Stomach (tissue), 9 donors: Measurements from ENCODE around the gene SLC35E1. TPM values are rescaled to one million over a fixed set of nuclear protein-coding genes. Genes with fewer than 3 reads are reported as not detected.
"Not testable (repeated sequence)": the region's sequence is repeated elsewhere in the genome, so short reads cannot be mapped to it uniquely, and the experiment has no call there.

ENCODE experiments used
- DNase-seq, 2 donors: peaks; one replicate each; pipeline versions ENCODE4 v3.0.0 to v3.0.0-alpha.2; 2013 to 2019
- H3K27ac ChIP-seq, 5 donors: fragments of 200-600 bp in 4 of 5; sonication (generic) in 4 of 5; one replicate each; pipeline ENCODE4 v1.5.1; 2013 to 2019; ENCODE audit warnings: mild to moderate bottlenecking in 1 of 5, moderate library complexity in 1 of 5
- H3K27me3 ChIP-seq, 3 donors: fragments of 200-600 bp; sonication (generic); one replicate each; pipeline ENCODE4 v1.5.1; 2017 to 2019; ENCODE audit warnings: mixed run types in 1 of 3
- H3K36me3 ChIP-seq, 4 donors: fragments of 200-600 bp; sonication (generic); 1 replicate in 3 of 4; 2 replicates in 1 of 4; pipeline ENCODE4 v1.5.1; 2016 to 2019
- H3K4me1 ChIP-seq, 4 donors: fragments of 200-600 bp; sonication (generic); one replicate each; pipeline ENCODE4 v1.5.1; 2016 to 2019
- H3K4me3 ChIP-seq, 4 donors: fragments of 200-600 bp; sonication (generic) in 3 of 4; one replicate each; pipeline ENCODE4 v1.5.1; 2016 to 2019; ENCODE audit warnings: mild to moderate bottlenecking in 1 of 4
- H3K9me3 ChIP-seq, 4 donors: fragments of 200-600 bp; sonication (generic); one replicate each; pipeline ENCODE4 v1.5.1; 2016 to 2019
- CTCF ChIP-seq, 7 experiments: fragments of 450-650 bp in 4 of 7; fragments of 200-600 bp in 3 of 7; sonication (generic) in 3 of 7; IDR thresholded peaks; one replicate each; pipeline ENCODE4 v1.5.1; 2016 to 2019; ENCODE audit warnings: antibody characterized with exemption in 7 of 7, control low read depth in 2 of 7, mild to moderate bottlenecking in 1 of 7
- EP300 ChIP-seq: sonication (generic); formaldehyde crosslinking; IDR thresholded peaks from one replicate; pipeline ENCODE4 v1.6.1; 2017; ENCODE audit warnings: antibody characterized with exemption
- POLR2A ChIP-seq, 4 donors: fragments of 450-650 bp; IDR thresholded peaks; one replicate each; pipeline ENCODE4 v1.6.1; 2016; ENCODE audit warnings: antibody characterized with exemption in 4 of 4, control low read depth in 2 of 4, mild to moderate bottlenecking in 1 of 4, moderate library complexity in 1 of 4
- POLR2AphosphoS5 ChIP-seq, 3 donors: sonication (generic); formaldehyde crosslinking; IDR thresholded peaks; one replicate each; pipeline ENCODE4 v1.6.1; 2016; ENCODE audit warnings: antibody characterized with exemption in 3 of 3
- WGBS, 5 donors: extraction: QIAGEN DNeasy Blood & Tissue Kit in 3 of 5; methylation state at CpG; one replicate each; pipeline versions ENCODE4 v1.1.5 to v1.1.7; 2013 to 2018; 5-methylcytosine and 5-hydroxymethylcytosine counted together
- intact Hi-C: fragments of 100-400 bp; cut with DNase I; formaldehyde crosslinking; loops from one replicate; pipeline ENCODE4 v1.15.1; 2023; ENCODE audit warnings: low total_unique reads
- polyA plus RNA-seq, 3 donors: library from polyadenylated mRNA; stranded (reverse); fragments of 200-250 nt; gene quantifications; one replicate each; pipeline ENCODE4 v1.2.3, GENCODE V29; 2013
- total RNA-seq, 5 donors: library from RNA; depleted of rRNA; stranded (reverse); fragments of >200 nt; gene quantifications; one replicate each; pipeline versions ENCODE4 v1.1.0 to v1.2.3, GENCODE V29; 2014 to 2016
- donor health status: healthy with polysubstance abuse.
- donor health status: Bipolar disorder and iron deficiency.
- donor health status: healthy.

Gene SLC35E1
- total and polyA plus RNA-seq, 8 donors: 16.2 to 63.7 (median 27.7) TPM

- Histone ChIP-seq H3K27ac (no peak overlapping the region), H3K36me3 (peaks cover 74 to 100% (median 98%) of the 10 kb centered on the region in 4 donors), H3K4me1 (no peaks in the 10 kb centered on the region)
These were observed 54.2 kb downstream of the SLC35E1 start for GRCh38 chr19:16518061-16518460.

DNA sequence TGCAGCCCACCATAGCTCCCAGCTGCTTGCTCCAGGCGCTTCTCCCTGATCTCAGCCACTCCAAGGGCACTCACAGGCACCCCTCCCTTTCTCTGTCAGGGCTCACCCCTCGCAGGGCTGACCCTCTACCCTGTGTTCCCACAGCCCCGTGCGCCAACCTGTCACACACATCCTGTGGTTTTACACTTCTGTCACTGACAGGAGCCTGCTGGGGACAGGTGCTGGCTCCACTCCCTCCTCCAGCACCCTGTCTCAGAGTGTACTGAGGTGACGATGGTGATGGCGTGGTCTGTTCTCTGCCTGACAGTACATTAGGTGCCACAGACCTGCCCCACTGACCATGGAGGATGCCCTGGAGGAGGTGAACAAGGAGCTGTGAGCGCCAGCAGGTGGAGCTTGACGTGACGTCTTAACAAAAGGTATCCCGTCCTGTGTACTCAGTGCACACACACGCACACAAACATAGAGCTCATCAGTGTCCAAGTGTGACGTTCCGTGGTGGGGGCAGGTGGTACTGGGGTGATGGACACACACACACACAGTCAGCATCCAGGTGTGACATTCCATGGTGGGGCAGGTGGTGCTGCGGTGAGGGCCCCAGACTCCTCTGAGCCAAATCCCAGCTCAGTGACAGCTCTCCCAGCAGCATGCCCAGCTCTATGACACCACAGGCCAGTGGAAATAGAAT lies 55.1 kb downstream of the SLC35E1 start:
- intact Hi-C loops: no loop called here
- Histone ChIP-seq H3K27me3 (no peaks in the 10 kb centered on the region), H3K9me3 (no peaks in the 10 kb centered on the region), H3K27ac (no peak overlapping the region), H3K4me1 (no peaks in the 10 kb centered on the region), H3K4me3 (no peak overlapping the region), H3K36me3 (peaks cover 72 to 100% (median 98%) of the 10 kb centered on the region in 4 donors)
- no peak for DNase-seq
- 63 to 89% (median 74%) methylated on average over 4 to 14 of the region's 14 CpGs for WGBS, 5 donors
- TF ChIP-seq CTCF (IDR thresholded peaks at IDR 0.05) (no peak), POLR2AphosphoS5 (IDR thresholded peaks at IDR 0.05) (no peak), EP300 (no peak), POLR2A (IDR thresholded peaks at IDR 0.05) (no peak)

More at GRCh38 chr19:16518061-16518460, 54.2 kb downstream of the SLC35E1 start:
- Histone ChIP-seq H3K9me3 (no peaks in the 10 kb centered on the region), H3K4me3 (no peak overlapping the region), H3K27me3 (no peaks in the 10 kb centered on the region)
- TF ChIP-seq POLR2AphosphoS5 (IDR thresholded peaks at IDR 0.05) (no peak), POLR2A (IDR thresholded peaks at IDR 0.05) (no peak), EP300 (no peak), CTCF (IDR thresholded peaks at IDR 0.05) (no peak)
- 77 to 84% (median 83%) methylated on average over 14 of the region's 14 CpGs for WGBS, 5 donors
- no peak for DNase-seq
- intact Hi-C loops: no loop called here

- no peak overlapping the region for H3K27ac ChIP-seq
- WGBS, 5 donors: 69 to 79% (median 79%) methylated on average over 15 of the region's 15 CpGs
- intact Hi-C loops: no loop called here
These were observed 55.8 kb downstream of the SLC35E1 start for GRCh38 chr19:16516381-16516780.

DNA sequence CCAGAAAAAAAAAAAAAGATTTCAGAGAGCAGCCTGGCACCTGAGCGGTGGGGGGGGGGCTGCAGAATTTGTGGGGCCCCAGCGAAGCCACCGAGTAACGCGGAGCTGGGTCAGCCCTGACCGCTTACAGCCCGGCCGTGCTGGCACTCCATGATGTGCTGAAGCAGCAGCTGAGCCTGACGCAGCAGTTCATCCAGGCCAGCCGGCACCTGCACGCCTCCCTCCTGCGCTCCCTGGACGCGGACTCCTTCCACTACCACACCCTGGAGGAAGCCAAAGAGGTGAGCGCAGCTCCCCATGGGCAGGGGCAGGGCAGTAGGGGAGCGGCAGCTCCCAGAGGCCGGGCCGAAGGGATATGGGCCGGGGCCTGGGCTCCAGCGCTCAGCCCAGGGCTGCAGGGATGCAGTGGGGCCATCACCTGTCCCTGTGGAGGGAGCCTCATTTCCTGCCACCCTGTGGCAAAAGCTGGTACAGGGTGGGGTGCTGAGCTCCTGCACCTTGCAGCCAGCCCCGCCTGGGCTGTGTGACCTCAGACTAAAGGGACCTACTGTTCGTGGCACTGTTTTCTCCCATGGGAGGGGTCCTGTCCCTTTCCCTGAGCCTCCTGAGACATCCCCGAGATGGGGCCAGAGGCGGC lies 57.7 kb downstream of the SLC35E1 start:
- Histone ChIP-seq H3K4me3 (no peak overlapping the region), H3K36me3 (peaks cover 52 to 99% (median 96%) of the 10 kb centered on the region in 4 donors), H3K27ac (no peak overlapping the region), H3K4me1 (no peaks in the 10 kb centered on the region), H3K9me3 (no peaks in the 10 kb centered on the region), H3K27me3 (no peaks in the 10 kb centered on the region)
- TF ChIP-seq CTCF (IDR thresholded peaks at IDR 0.05) (no peak), POLR2A (IDR thresholded peaks at IDR 0.05) (no peak), POLR2AphosphoS5 (IDR thresholded peaks at IDR 0.05) (no peak), EP300 (no peak)
- 90 to 95% (median 93%) methylated on average over 21 to 24 of the region's 24 CpGs for WGBS, 5 donors
- intact Hi-C loops: no loop called here
- DNase-seq: no peak

More at GRCh38 chr19:16516381-16516780, 55.8 kb downstream of the SLC35E1 start:
- Histone ChIP-seq H3K4me1 (no peaks in the 10 kb centered on the region), H3K4me3 (no peak overlapping the region), H3K36me3 (peaks cover 66 to 99% (median 97%) of the 10 kb centered on the region in 4 donors), H3K9me3 (no peaks in the 10 kb centered on the region), H3K27me3 (no peaks in the 10 kb centered on the region)
- no peak for TF ChIP-seq CTCF (IDR thresholded peaks at IDR 0.05)
- no peak for TF ChIP-seq POLR2A (IDR thresholded peaks at IDR 0.05)
- no peak for TF ChIP-seq EP300
- no peak for TF ChIP-seq POLR2AphosphoS5 (IDR thresholded peaks at IDR 0.05)
- no peak for DNase-seq

DNA sequence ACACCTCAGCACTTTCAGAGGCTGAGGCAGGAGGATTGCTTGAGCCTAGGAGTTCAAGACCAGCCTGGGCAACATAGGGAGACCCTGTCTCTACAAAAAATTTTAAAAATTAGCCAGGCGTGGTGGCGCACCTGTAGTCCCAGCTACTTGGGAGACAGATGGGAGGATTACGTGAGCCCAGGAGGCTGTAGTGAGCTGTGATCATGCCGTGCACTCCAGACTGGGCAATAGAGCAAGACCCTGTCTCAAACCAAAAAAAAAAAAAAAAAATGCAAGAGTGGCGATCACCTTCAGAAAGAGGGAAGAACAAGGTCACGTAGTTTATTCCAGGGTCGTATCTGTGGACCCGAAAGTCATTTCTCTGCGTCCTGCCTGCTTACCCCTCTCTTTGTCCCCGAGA lies 59.6 kb downstream of the SLC35E1 start:
- H3K27me3 ChIP-seq, H3K4me1 ChIP-seq, H3K9me3 ChIP-seq, intact Hi-C loops, H3K4me3 ChIP-seq, DNase-seq, H3K27ac ChIP-seq: not testable (repeated sequence)
- 93 to 97% (median 96%) methylated on average over 10 of the region's 10 CpGs for WGBS, 5 donors
- peaks cover 49 to 95% (median 94%) of the 10 kb centered on the region in 4 donors for H3K36me3 ChIP-seq
